ENCODE measurements around the gene ZNF616.
A peak's percentile ranks its signal among the peaks of the same experiment; 100 is the strongest.
"Not testable (repeated sequence)": the region's sequence is repeated elsewhere in the genome, so short reads cannot be mapped to it uniquely, and the experiment has no call there.

Gene ZNF616

DNA sequence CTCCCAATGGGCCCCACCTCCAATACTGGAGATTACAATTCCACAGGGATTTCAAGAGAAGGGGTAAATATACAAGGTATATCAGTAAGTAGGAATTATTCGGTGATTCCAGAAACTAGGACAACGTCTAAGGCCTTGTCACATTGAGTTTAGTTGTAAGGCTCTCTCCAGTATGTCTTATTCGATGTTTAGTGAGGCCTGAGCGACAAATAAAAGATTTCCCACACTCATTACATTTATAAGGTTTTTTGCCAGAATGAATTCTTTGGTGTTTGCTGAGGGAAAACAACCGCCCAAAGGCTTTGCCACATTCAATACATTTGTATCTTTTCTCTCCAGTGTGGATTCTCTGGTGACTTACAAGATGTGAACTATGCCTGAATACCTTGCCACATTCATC, 25.0 kb downstream of the ZNF616 start:
- no peak overlapping the region for H3K27ac ChIP-seq

DNA sequence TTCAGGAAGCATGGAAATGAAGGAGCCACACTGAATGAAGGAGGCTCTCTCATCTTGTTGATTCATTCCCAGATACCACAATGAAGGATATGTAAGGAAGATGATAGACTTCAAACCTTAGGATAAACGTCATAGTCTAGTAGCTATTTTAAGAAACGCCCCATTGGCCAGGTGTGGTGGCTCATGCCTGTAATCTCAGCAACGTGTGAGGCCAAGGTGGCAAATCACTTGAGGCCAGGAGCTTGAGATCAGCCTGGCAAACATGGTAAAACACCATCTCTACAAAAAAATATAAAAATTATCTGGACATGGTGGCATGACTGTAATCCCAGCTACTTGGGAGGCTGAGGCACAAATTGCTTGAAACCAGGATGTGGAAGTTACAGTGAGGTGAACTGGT, 27.1 kb downstream of the ZNF616 start:
- H3K27ac ChIP-seq, result no peak overlapping the region
- H3K4me3 ChIP-seq, result no peak overlapping the region

More for the DNA sequence above, 25.0 kb downstream of the ZNF616 start:
- H3K4me3 ChIP-seq, result no peak overlapping the region

DNA sequence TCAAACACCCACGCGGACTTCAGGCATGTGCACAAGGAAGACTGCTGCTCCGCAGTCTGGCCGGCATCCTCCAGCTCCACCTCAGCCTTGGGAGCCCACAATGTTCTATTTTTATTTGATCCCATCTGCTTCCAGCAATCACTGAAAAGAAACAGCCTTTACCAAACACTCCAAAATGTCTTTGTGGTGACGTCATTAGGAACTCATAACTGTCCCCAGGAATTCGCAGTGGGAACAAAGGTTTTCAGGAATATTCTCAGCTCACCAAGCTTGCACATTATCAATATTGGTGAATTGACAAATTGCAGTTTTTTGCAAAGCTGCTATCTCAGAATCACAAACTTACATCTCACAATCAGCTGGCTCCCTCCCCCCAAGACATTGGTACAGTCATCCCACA, 29.0 kb downstream of the ZNF616 start:
- H3K27ac ChIP-seq, result no peak overlapping the region
- no peak overlapping the region for H3K4me3 ChIP-seq

DNA sequence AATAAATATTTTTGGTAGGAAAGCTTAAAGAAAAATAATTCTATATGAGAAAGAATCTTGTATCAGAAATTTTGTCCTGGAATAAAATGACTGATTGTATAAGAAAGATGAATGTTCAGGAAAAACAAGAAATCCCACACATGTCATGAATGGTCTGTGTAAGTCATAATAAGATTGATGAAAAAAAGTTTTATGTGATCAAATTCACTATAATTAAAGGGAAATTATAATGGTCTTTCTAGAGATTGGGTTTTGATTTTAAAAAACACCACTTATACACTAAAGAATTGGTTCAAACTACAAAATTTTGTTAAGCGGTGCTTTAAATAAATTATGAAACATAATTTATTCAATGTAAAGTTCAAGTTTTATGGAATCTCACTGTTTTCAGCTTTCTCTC, 37.0 kb downstream of the ZNF616 start:
- Histone ChIP-seq H3K27ac (no peak overlapping the region), H3K4me3 (no peak overlapping the region)

DNA sequence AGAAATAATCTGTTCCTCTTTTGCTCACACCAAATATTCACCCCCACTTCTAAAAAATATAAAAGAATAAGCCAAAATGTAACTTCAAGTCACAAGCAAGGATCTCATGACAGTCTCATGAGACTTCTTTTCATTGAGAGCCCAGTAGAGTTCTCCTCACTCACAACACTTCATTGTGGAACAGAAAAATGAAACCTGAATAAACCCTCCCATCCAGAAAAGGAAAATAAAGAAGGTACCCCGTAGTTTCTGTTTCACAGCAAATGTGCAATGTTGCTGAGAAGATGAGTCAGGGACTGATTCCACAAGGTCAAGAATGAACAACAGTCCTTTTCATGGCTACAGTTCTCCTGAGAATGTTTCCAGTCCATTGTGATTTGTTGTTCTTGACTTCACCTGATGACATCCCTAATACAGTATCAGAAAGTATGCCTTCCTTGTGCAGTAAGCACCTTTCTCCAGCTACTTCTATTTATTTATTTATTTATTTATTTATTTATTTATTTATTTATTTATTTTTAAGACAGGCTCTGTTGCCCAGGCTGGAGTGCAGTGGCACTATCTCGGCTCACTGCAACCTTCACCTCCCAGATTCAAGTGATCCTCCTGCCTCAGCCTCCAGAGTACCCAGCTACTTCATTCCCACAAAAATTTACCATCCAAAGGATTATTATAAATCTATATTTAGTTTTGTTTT, 37.7 kb downstream of the ZNF616 start:
- no peak overlapping the region for H3K4me3 ChIP-seq

DNA sequence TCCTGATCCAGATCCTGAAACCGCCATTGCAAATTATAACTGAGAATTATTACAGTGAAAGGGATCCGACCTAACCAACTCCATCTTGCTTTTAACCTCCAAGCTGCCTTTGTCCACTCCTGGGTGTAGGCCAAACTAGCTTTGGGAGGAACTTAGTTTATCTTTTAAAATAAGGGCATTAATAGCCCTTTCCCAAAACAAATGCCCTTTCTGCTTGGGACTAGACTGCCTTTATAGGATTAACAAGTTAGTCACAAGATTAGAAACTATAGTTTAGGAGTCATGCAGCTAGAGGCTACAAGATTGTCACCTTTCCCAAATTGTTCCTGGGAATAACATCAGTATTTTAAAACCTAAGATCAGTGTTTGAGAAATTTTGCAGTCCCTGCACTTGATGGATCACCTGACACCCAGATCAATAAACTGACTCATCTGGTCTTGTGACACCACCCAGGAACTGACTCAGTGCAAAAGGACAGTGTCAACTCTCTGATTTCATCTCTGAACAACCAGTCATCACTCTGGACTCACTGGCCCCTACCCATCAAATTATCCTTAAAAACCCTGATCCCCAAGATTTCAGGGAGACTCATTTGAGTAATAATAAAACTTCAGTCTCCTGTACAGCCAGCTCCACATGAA, 40.1 kb downstream of the ZNF616 start:
- no peak overlapping the region for H3K27ac ChIP-seq
- H3K4me3 ChIP-seq, result no peak overlapping the region

More for the DNA sequence above, 37.7 kb downstream of the ZNF616 start:
- no peak overlapping the region for H3K27ac ChIP-seq

DNA sequence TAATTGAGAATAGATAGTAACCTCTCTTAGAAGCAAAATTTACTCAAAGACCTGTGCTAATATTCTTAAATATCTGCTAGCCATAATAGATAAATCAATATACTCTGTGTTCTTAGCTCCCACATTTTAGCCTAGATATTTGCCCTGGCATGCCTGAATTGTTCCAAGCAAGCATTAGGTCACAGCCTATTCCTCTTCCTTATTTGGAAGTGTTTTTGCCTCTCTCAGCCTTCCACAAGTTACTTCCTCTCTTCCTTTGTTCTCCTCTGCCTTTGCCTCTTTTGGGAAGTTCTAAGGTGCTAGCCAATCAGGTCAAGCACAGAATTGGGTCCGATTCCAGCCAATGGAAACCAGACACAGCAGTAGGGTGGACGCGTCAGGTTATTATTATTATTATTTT, 43.3 kb downstream of the ZNF616 start:
- not testable (repeated sequence) for H3K4me3 ChIP-seq
- H3K27ac ChIP-seq, result peak overlapping the region in 3 of 21 experiments; percentile 81 to 83 (median 81)

DNA sequence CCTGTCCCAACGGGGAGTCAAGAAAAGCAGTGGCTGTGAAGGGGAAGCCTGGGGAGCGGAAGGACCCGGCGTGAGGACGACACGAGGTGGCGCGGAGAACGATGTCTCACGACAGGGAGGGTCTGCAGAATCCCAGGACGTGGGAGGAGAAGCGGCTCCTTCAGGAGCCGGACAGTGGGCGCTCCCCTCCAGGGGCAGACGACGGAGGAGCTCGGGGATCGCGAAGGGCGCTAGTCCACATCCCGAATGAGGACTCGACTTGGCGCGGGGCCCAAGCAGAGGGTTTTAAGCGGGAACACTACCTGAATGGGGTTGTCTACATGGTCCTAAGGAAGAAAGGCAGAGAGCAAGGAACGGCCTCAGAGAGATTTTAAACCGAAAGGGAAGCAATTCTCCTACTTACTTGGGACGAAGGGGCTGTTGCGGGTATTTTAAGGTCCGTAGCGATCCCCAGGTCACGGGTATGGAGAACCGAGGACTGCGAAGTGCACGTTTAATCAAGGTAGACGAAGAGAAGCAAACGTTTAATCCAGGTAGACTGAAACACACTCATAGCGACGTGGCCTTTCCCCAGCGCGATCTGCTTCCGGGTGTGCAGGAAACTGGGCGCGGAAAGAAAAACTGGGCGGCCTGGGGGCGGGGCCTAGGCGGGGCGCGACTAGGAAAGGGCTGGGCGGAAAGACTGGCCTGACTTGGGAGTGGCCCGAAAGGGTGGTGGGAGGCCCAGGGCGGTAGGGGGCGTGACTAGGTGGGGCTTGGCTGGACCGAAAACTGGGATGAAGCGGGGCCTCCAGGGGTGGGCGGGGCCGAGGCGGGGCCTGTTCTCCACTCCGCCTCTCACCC, 44.3 kb downstream of the ZNF616 start, which contains the start of gene ZNF841:
Gene ZNF841, minus strand, starts transcription at position 594 of the 843 bp plus-strand sequence. CDS start 10,964 bp downstream, outside the sequence.
- Histone ChIP-seq H3K27ac (peak within 1 kb of the TSS; percentile 27 to 94 (median 83)), H3K4me3 (peak within 1 kb of the TSS; percentile 60 to 90 (median 86))

DNA sequence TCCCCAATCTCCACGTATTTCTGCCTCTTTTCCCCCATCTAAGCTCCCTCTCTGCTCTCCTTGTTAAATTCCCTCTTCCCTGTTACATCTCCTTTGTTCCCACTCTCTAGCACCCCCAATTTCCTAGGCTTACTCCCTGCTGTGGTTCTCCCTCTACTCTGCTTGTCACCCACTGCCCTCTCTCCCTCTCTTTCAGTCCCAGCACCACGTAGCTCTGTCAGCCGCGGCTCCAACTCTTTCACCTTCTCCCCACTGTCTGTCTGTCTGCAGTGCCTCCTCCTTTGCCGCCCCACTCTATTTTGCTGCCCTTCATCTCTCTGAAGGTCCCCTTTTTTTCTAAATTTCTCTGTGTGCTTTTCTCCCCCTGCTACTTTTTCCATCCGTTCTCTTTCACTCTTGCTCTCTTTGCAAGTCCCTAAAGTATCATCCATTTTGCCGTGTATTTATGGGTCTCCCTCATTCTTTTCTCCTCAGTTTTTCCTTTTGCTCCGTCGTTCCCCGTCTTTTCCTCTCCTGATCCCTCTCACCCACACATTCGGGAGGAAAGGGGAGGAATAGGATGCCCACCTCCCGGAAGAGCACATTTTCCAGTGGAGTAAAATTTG, 45.1 kb downstream of the ZNF616 start:
- Histone ChIP-seq H3K27ac (peak overlapping the region in 19 of 21 experiments; percentile 27 to 94 (median 83)), H3K4me3 (peak overlapping the region; percentile 60 to 90 (median 86))

DNA sequence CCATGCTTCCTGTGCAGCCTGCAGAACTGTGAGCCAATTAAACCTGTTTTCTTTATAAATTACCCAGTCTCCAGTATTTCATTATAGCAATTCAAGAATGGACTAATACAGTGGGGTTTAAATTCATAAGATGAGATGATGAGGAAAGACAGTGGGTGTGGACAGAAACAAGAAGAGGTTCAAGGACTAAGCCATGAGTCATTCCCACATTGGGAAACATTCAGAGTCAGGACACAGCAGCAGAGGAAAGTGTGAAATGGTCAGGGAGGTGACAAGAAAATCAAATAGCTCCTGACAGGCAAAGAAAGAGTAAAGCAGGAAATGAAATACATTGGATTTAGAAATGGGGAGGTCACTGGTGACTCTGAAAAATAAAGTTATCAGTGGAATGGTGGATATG, 53.3 kb downstream of the ZNF616 start:
- Histone ChIP-seq H3K4me3 (no peak overlapping the region), H3K27ac (no peak overlapping the region)

DNA sequence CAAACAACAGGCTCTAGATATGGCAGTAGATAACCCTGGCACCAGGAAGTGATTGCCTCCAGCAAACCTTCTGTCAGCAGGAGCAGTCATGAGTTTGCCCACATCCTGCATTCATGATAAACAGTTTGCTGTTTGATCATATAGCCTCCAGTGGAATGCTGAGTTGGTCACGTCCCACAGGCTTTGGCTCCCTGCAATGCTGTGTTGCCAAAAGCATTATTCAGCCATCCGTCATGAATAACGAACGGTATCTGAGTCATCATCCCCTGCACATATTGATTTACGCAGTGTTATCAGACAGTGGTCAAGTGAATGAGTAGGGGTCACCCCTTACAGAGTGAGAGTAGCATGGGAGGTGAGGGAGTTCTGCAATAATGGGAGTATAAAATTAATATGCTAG, 69.2 kb downstream of the ZNF616 start:
- no peak overlapping the region for H3K4me3 ChIP-seq
- H3K27ac ChIP-seq, result no peak overlapping the region

DNA sequence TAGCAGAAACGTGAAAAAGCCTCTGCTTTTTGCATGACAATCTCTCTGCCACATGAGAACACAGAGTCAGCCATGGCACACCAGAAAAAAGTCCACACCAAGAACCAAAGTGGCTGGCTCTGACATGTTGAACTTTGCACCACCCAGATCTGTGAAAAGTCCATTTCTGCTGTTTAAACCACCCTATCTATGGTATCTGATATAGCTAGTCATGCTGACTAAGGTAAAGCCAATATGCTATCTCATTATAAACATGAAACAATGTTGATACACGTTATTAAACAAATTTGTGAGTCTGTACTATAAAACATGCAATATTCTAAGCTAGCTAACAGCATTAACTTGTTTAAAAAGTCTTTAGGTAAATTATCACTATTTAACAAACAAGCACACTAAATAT, 70.1 kb downstream of the ZNF616 start:
- H3K4me3 ChIP-seq, result no peak overlapping the region
- H3K27ac ChIP-seq, result no peak overlapping the region

DNA sequence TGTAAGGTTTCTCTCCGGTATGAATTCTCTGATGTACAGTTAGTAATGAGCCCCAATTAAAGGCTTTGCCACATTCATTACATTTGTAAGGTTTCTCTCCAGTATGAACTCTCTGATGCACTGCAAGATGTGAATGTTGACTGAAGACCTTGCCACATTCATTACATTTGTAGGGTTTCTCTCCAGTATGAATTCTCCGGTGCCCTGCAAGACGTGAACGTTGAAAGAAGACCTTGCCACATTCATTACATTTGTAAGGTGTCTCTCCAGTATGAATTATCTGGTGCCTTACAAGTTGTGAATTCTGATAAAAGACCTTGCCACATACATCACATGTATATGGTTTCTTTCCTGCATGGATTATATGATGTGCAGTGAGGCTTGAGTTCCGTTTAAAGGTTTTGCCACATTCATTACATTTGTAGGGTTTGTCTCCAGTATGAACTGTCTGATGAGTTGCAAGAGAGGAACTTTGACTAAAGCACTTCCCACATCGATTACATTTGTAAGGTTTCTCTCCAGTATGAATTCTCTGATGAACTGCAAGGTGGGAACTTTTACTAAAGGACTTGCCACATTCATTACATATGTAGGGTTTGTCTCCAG, 73.4 kb downstream of the ZNF616 start:
- Histone ChIP-seq H3K27ac (no peak overlapping the region), H3K4me3 (no peak overlapping the region)

DNA sequence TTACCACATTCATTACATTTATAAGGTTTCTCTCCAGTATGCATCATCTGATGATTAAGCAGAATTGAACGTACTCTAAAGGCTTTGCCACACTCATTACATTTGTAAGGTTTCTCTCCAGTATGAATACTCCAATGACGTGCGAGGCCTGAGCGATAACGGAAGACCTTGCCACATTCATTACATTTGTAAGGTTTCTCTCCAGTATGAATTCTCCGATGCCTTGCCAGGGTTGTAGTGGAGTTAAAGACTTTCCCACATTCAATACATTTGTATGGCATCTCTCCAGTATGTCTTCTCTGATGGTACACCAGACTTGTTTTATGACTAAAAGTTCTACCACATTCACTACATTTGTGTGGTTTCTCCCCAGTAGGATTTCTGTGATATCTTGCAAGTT, 74.3 kb downstream of the ZNF616 start:
- no peak overlapping the region for H3K27ac ChIP-seq
- H3K4me3 ChIP-seq, result no peak overlapping the region

Measured in skin epidermis (tissue), 12 donors.